HUDEP-2 (cell line): ENCODE measurements around the gene MLLT10.

Source experiments
- DNase-seq, 76 experiments: peaks; one replicate each; lab custom pipeline; 2025; ENCODE audit not compliant: unreplicated experiment in 76 of 76; lab: John Stamatoyannopoulos, UW

The MLLT10 gene

DNA sequence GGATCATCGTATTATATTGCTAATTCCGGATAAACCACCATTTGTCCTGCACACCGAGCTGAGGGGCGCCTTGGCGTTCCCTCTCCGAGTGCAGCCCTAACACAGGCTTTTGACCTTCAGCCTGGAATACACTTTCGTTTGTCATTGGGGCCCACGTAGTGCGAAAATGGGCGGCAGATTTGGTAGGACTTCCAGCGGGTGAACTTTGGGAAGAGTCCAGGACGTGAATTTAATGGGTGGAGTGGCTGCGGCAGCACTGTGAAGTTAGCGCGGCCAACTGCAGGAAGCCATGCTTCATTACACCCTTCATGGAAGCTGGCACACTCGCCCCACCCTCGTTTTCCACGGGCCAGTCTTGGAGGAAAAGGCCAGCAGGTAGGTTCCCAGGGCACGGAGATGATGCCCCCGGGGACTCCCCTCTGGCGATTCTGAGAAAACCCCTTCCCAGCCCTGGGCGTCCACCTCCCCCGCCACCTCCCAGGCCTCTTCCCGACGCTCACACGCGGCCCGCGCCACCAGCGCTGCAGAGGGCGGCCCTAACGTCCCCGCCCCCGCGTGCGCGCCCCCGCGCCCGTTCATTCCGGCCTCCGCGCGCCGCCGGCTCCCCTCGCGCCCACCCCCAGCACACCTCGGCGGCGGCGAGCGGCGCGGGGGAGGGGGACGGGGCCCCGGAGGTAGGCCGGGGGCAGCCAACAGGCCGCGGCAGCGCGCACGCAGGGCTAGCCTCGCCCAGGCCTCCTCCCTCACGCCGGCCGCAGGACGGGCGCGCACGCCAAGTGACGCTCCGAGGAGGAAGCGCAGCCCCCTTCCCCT, at the start of gene MLLT10:
Gene MLLT10, plus strand, starts transcription at position 766 of the 813 bp plus-strand sequence. CDS start 413 bp downstream, outside the sequence.
- DNase-seq, result peak in 75 of 76 experiments; percentile 41 to 95 (median 86)

DNA sequence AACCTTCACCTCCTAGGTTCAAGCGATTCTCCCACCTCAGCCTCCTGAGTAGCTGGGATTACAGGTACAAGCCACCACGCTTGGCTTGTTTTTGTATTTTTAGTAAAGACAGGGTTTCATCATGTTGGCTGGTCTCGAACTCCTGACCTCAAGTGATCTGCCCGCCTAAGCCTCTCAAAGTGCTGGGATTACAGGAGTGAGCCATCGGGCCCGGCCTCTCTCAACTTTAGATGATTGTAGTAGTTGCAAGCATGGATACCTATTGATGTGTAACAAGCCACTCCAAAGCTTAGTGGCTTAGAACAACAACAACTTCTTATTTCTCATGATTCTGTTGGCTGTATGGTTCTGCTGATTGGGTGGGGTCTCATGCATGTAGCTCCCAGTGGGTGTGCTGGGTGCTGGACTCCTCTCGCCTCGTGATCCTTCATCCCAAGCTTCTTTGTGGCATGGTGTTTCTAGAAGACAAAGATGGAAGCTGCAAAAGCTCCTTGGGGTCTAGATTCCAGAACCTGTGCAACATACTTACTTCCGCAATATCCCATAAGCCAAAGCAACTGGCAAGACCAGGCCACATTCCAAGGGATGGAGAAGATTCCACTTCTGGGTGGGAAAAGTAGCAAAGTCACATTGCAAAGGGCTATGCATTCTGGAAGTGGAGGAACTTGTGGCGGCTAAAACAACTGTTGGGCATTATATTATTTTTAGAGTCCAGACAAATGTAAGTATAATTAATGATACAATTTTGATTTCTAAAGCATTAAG, 46.4 kb upstream of the MLLT10 start:
- no peak for DNase-seq

DNA sequence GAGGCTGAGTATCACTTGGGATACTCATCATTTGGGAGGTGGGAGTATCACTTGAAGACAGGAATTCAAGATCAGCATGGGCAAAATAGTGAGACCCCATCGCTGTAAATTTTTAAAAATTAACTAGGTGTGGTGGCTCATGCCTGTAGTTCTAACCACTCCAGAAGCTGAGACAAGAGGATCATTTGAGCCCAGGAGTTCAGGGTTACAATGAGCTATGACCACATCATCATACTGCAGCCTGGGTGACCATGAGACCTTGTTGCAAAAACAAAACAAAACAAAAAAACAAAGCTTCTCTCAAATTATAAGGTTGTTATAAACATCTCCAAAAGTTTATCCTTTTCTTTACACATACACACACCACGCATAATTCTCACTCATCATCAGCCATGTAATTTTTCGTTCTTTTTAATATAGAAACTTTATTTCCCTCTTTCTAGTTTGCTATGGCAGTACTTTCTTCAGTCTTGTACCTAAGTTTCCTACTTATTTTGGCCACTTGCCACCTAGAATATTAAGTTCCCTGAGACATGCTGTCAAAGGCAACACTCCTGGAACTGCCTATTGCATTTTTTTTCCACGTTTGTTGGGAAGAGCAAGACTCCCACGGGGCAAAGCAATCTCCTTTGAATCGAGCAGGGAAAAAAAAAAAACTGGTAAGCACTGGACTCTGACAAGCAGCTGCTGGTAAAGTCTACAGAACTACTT, 45.6 kb upstream of the MLLT10 start:
- DNase-seq, result no peak

DNA sequence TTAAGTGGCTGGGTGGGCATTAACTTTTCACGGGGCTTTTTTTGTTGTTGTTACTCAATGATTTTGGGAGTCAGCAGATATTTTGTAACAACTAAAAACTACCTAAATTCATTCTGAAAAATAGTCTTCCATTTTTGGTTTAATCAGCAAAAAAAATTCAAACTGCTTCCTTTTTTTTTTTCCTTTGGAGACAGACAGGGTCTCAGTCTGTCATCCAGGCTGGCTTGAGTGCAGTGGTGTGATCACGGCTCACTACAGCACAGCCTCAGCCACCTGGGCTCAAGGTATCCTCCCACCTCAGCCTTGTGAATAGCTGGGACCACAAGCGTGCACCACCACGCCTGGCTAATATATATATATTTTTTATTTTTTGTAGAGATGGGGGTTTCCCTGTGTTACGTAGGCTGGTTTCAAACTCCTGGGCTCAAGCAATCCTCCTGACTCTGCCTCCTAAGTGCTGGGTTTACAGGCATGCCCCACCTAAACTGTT, 45.0 kb upstream of the MLLT10 start:
- DNase-seq, result no peak

DNA sequence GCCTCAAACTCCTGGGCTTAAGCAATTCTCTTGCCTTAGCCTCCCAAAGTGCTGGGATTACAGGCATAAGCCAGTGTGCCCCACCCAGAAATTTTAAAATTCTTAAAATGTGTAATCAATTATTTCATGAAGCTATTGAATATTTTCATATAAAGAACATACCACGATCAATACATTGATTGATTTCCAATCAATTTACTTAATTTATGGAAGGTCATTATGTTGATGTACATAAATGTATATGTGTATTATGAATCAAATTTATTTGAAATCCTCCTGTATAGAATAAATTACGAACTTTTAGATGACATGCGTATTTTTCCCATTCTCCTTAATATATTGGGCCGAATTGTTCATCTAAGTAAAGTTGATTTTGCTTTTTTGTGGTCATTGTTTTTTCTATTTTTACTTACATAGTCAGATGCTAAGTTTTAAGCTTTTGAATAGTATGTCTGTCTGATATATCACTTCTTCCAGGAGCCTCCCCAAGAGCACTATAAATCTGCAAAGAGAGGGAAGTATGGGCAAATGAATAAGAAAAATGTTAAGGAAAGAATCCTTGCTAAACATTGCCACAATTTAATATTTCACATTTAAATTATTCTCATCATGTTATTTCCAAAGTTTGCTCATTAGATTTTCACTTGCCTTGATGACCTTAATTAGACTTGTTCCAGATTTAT, 43.9 kb upstream of the MLLT10 start:
- no peak for DNase-seq

DNA sequence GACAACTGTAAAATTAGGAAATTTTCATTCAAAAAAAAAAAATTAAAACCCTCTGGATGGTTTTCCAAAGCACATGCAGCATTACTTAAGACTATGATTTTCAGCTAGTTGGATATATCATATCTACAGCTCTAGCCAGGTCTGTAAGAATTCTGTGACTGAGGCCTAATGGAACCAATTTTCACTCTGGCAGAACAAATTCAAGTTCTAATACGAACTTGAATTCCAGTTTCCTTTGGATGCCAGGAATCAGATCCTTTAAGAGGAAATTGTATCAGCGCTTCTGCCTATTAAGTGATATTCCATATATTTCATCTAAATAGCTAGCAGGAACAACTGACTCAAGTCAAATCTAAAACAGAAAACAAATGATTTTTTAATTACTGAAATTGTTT, 43.3 kb upstream of the MLLT10 start:
- DNase-seq, result no peak

DNA sequence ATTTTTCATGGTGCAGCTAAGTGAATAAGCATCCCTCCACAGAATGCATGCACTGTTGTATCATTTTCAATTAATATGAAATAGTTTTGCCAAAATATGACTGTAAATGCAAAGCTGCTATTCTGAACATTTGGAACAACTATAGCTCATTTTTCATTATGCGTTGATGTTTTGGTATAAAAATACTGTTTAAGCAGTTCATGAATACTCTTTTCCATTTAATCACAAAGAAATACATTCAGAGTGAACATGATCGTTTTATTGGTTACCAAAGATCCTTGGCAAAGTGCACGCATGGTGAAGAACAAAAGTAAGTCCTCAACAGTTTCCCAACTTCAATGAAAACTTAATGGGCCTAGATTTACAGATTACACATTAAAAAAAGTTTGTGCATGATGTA, 41.6 kb upstream of the MLLT10 start:
- no peak for DNase-seq

DNA sequence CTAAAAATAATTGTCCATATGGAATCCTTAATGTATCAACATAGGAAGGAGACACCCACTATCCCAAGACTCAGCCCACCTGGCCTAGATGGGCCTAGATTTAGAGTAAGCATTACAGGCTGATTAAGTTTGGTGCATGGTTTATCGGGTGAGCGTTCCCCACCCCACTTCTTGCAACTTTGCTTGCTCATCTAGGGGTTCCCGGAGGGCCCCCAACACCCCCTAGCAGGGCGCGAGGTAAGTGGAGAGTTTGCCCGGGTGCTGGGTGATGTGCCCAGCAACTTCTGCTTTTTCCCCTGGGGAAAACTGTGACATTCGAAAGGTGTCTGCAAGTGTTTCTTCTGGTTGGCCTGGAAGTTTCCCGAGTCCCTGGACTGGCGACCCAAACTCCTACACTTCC, 40.2 kb upstream of the MLLT10 start:
- DNase-seq, result no peak

DNA sequence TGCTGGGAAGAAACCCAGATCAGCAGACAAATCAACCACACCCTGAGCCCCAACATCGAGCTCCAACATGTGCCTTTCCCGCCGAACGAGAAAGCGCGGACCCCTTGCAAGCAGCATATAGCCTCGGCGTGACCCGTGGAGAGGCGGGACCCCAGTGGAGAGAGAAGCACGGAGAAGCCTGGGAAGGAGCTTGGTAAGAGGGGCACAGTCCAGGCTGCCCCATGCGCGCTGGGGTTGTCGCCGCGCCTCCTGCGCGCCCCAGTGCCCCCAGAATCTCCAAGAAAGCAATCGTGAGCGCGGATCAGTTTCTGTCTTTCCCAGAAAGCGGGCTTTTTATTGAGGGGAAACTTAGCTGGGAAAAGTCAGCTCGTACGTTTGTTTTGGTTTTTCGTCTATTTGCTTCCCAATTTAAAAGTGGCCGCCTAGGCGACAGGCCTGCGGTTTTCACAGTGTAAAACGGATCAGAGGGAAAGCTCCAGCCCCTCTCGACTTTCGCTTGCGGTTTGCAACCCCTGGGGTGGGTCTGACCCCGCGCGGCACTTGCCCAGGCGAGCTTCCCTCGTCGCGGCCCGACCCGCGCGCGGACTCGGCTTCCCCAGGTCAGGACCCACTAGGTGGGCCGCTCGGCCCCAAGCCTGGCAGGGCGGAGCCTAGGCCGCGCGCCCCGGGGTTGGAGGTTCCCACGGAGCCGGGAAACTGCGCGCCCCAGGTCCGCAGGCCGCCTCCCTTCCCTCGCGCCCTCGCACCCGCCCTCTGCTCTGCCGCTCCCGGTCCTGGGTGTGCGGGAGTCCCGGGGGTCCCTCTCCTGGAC, 39.6 kb upstream of the MLLT10 start:
- peak in 2 of 76 experiments; percentile 1 to 5 for DNase-seq

DNA sequence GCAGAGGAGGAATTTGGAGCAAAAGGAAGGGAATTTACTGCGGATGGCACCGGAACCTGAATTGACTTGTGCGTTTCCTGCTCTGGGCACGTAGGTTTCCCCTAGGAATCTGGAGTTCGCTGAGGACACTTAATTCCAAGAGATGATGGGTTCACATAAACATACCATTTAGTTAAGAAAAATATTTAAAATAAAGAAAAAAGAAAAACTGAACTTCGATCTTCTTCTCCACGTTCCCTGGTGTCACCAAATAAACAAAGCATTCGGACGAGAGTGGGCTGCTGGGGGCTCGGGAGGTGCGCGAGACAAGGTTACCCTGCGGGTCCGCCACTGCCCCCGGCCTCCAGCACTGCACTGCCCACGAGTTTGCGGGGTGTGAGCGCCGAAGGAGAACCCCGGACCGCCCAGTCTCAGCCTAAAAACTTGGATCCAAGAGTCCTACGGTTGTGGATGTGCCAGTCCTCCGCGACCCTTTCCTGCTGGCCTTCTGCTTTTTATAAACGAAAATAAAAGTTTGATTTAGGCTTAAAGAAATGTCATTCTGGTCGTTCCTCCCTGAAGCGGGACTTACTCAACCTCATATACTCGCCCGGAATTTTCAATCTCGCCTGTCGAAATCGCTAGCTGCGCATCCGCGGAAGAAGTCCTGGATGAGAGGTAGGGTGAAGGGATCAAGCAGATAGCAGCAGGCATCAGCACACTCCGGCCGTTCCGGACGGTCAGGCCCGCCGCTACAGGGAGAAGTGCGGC, 38.9 kb upstream of the MLLT10 start:
- peak in 2 of 76 experiments; percentile 52 to 63 for DNase-seq

DNA sequence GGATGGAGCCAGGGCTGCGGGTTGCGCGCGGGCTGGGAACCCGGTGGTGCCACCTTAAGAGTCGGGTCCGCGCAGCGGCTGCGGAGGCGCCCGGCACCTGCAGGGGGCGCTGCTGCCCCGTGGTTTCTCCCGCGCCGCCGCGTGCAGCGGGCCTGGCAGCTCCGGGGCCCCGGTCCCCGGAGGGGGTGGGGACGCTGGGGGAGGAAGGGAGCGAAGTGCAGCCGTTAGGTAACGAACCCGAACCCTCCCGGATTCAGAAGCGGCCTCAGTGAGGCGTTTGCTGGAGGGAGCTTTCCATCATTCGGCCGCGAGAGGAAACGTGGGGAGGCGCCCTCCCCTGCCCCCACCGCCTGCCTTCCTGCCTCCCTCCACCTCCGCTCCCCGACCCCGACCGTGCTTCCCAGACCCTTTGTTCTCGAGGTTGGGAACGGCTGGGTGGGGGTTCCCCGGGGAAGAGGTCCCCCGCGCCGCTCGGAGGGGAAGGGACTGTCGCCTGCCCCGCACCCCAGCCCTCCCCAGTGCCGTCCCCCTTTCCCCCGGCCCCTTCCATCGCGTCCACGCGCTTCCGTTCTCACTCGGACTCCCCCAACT, 38.2 kb upstream of the MLLT10 start:
- DNase-seq, result peak in 73 of 76 experiments; percentile 3 to 85 (median 61)

DNA sequence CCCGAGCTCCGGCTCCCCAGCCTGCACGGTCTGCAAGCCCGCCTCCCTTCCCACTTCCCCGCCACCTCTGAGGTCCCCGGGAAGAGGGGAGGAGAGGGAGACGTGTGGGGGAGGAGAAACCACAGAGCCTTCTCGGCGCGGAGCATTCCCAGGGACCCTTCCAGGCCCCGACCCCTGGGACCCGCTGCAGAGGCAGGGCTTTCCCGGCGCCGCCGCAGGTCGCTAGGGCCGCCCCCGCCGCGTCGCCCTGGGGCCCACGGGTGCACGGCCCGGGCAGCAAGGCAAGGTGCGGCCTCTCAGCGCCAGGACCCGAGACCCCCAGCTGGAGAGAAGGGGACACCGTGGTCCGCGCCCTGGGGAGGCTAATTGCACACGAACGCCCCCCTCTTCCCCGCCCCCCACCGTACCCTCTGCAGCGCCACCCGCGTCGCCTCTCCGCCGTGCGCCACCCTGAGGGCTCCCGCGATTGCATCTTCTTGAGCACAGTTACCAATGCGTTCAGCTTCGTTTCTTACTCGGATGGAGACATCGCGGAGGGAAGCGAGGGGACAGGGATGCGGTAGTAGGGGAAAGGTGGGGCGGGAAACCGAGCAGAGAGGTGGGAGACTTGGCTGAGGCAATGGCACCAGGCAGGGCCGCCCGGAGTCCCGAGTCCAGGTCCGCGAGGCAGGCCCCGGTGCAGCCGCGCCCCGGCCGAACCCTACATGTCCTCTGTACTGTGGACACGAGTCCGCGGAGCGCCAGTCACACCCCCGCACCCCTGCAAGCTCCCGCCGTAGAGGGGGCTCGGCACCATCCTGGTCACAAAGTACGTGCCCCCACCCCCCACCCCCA, 37.5 kb upstream of the MLLT10 start:
- peak in 29 of 76 experiments; percentile 5 to 37 (median 16) for DNase-seq

DNA sequence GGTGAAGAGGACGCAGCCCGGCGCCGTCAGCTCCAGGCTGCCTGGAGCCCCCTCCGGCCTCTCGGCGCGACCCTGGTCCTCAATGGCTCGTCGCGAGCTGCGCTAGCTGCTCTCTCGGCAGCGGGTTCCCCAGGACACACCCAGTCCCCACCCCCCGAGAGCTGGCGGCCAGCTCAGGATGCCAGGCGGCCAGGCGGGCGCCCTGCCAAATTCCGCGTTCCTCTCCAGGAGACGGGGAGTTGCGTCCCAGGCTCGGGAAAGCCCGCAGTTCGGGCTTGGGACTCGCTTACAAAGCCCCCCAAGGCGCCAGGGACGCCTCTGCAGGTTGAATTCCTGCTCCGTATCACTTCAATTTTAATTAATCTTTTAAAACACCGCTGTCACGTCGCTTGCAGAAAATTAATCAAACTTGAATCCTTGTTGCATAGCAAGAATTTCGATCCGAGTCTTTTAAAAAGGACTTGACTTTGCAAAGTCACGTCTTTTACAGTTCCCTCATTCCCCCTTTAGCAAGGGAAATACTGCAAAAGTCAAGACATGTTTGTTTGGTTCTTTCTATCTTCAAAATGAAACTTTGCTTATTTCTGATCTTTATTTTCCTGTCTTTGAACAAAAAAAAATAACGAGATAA, 36.7 kb upstream of the MLLT10 start:
- peak in 62 of 76 experiments; percentile 2 to 72 (median 46) for DNase-seq

DNA sequence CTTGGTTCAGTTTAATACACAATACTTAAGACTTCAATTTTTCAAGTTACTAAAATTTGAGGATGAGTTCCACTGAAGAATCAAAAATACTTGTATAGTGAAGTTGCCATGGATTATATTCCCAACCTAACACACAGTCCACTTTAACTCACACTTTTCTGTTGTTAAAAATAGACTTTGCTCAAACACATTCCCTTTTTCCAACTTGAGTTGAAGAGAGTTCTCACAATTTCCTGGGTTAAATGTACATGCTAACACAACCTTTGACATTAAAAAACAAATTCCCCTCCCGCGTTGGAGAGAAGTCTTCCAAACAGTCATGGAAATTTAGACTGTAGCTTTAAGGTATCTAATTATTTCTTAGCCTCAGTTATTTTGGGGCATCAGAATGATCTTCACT, 35.7 kb upstream of the MLLT10 start:
- no peak for DNase-seq

DNA sequence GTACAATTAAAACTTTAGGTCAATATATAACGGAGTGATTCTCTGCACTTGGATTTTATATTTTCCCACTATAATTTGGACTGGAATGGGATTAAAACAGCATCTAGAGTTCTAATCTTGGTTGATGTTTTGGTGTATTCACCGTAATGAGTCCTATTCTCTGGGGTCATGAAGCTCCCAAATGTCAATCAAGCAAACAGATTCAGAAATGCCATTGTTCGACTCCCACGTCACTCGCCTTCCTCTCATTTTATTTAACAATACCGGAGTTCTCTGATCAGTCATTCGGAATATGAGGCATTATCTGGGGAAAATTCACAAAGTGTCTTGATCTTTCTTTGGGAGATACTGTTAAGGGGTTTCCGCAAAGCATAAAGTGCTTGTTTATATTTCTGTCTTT, 35.0 kb upstream of the MLLT10 start:
- DNase-seq, result no peak

DNA sequence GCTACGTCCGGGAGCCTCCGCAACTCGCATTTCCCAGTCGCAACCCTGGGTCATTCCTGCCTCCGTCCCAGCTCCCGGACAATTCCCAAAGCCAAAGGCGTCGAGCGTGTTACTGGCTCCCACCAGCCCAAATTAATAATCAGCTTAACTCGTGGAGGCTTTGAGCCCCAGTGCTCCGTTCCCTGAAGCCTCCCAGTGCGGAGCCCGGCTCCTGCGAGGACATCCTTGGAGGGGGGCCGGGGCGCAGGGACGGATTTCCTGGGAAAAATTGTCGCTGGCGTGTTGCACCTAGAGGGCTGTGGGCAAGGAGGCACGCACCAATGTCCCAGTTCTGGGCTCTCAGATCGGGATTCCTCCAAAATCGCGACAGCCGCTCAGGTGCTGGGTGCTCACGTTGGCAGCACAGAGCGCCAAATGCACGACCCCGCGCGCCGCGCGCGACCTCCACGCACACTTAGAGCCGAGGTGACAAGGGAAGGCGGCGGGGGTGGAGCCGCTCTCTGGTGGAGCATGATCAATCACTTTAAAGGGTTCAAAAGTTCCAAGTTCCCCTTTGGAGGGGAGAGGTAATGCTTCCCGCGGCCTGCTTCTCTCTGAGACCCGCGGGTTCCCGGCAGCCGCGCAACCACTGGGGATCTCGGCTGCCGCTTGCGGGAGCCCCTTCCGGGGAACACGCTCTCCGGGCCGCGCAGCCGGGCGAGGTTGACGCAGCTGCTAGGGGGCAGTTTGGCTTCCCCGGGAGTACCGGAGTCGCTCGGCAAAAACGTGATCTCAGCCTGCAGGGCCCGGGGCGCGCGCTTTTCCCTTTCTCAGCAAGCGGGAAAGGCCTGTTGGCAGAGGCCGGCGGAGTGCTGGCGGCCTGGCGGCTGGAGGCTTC, 34.1 kb upstream of the MLLT10 start:
- no peak for DNase-seq
